H9 (cell line): ENCODE measurements around the gene SCGB3A2. TPM values are rescaled to one million over a fixed set of nuclear protein-coding genes. Genes with fewer than 3 reads are reported as not detected.

Source experiments
- DNase-seq: peaks from one replicate; pipeline ENCODE4 v3.0.0-alpha.2; 2017
- H2AFZ ChIP-seq: one replicate; pipeline ENCODE4 v1.6.1; 2013; ENCODE audit warnings: mild to moderate bottlenecking, low read length, control low read depth, moderate library complexity
- H2AK5ac ChIP-seq: 2 replicates; pipeline ENCODE4 v1.6.1; 2013; ENCODE audit warnings: low read length, control low read depth, mixed read lengths; ENCODE audit not compliant: insufficient read length
- H2BK120ac ChIP-seq: one replicate; pipeline ENCODE4 v1.6.1; 2013; ENCODE audit warnings: low read depth, mild to moderate bottlenecking, low read length, control low read depth, inconsistent platforms; ENCODE audit not compliant: poor library complexity, severe bottlenecking
- H2BK12ac ChIP-seq: 2 replicates; pipeline ENCODE4 v1.6.1; 2013; ENCODE audit warnings: low read length, control low read depth, mixed read lengths, low read depth; ENCODE audit not compliant: insufficient read length
- H2BK15ac ChIP-seq: 2 replicates; pipeline ENCODE4 v1.6.1; 2013; ENCODE audit warnings: low read depth, low read length, control low read depth
- H2BK20ac ChIP-seq: one replicate; pipeline ENCODE4 v1.6.1; 2013; ENCODE audit warnings: low read depth, mild to moderate bottlenecking, low read length, control low read depth, inconsistent platforms; ENCODE audit not compliant: poor library complexity, severe bottlenecking
- H2BK5ac ChIP-seq: 2 replicates; pipeline ENCODE4 v1.6.1; 2013; ENCODE audit warnings: low read length, control low read depth, mixed read lengths; ENCODE audit not compliant: insufficient read length
- H3K14ac ChIP-seq: 2 replicates; pipeline ENCODE4 v1.6.1; 2013; ENCODE audit warnings: low read length, control low read depth; ENCODE audit not compliant: insufficient read depth
- H3K18ac ChIP-seq: 2 replicates; pipeline ENCODE4 v1.6.1; 2013; ENCODE audit warnings: low read depth, mild to moderate bottlenecking, mixed read lengths, low read length, control low read depth; ENCODE audit not compliant: insufficient read length
- H3K23ac ChIP-seq: 2 replicates; pipeline ENCODE4 v1.6.1; 2013; ENCODE audit warnings: low read length, control low read depth, mixed read lengths, low read depth; ENCODE audit not compliant: insufficient read length
- H3K23me2 ChIP-seq: 2 replicates; pipeline ENCODE4 v1.6.1; 2013; ENCODE audit warnings: low read depth, mild to moderate bottlenecking, mixed read lengths, low read length, control low read depth; ENCODE audit not compliant: insufficient read length, poor library complexity, severe bottlenecking
- H3K27ac ChIP-seq: 2 replicates; pipeline ENCODE4 v1.5.1; 2013; ENCODE audit warnings: low read length, control low read depth, mixed read lengths, low read depth; ENCODE audit not compliant: insufficient read length
- H3K27me3 ChIP-seq: 2 replicates; pipeline ENCODE4 v1.6.1; 2013; ENCODE audit warnings: low read length, control low read depth, inconsistent platforms; ENCODE audit not compliant: insufficient read depth
- H3K4ac ChIP-seq: 2 replicates; pipeline ENCODE4 v1.6.1; 2013; ENCODE audit warnings: low read depth, mild to moderate bottlenecking, control low read depth, inconsistent platforms, low read length, moderate library complexity
- H3K4me1 ChIP-seq: 2 replicates; pipeline ENCODE4 v1.6.1; 2013; ENCODE audit warnings: low read length, control low read depth, inconsistent platforms; ENCODE audit not compliant: insufficient read depth
- H3K4me2 ChIP-seq: 2 replicates; pipeline ENCODE4 v1.6.1; 2013; ENCODE audit warnings: low read length, control low read depth, mixed read lengths; ENCODE audit not compliant: insufficient read length, insufficient read depth
- H3K56ac ChIP-seq: 2 replicates; pipeline ENCODE4 v1.6.1; 2013; ENCODE audit warnings: low read depth, mild to moderate bottlenecking, mixed read lengths, low read length, control low read depth; ENCODE audit not compliant: insufficient read length
- H3K79me1 ChIP-seq: 2 replicates; pipeline ENCODE4 v1.6.1; 2013; ENCODE audit warnings: low read depth, mild to moderate bottlenecking, moderate library complexity, low read length, control low read depth, inconsistent platforms; ENCODE audit not compliant: insufficient read depth, poor library complexity, severe bottlenecking
- H3K79me2 ChIP-seq: 2 replicates; pipeline ENCODE4 v1.6.1; 2013; ENCODE audit warnings: low read length, control low read depth, inconsistent platforms; ENCODE audit not compliant: insufficient read depth
- H3K9ac ChIP-seq: 2 replicates; pipeline ENCODE4 v1.6.1; 2013; ENCODE audit warnings: low read length, control low read depth, mixed read lengths; ENCODE audit not compliant: insufficient read length; ENCODE audit errors: extremely low read depth
- H3K9me3 ChIP-seq: one replicate; pipeline ENCODE4 v1.6.1; 2013; ENCODE audit warnings: low read depth, low read length, inconsistent platforms; ENCODE audit not compliant: control insufficient read depth
- H3T11ph ChIP-seq: one replicate; pipeline ENCODE4 v1.6.1; 2013; ENCODE audit warnings: mild to moderate bottlenecking, low read length, control low read depth, inconsistent platforms
- H4K20me1 ChIP-seq: one replicate; pipeline ENCODE4 v1.6.1; 2013; ENCODE audit not compliant: control insufficient read depth, insufficient read length, insufficient read depth
- H4K5ac ChIP-seq: 2 replicates; pipeline ENCODE4 v1.6.1; 2013; ENCODE audit warnings: low read depth, mild to moderate bottlenecking, mixed read lengths, low read length, control low read depth; ENCODE audit not compliant: insufficient read length
- H4K8ac ChIP-seq: replicated peaks from 2 replicates; pipeline ENCODE4 v1.6.1; 2013; ENCODE audit warnings: low read length, control low read depth, mixed read lengths, low read depth; ENCODE audit not compliant: insufficient read length
- H4K91ac ChIP-seq: 2 replicates; pipeline ENCODE4 v1.6.1; 2013; ENCODE audit warnings: low read depth, mild to moderate bottlenecking, moderate library complexity, mixed read lengths, low read length, control low read depth; ENCODE audit not compliant: insufficient read length
- H3K27ac Mint-ChIP-seq, 3 experiments: 2 replicates in 2 of 3; 3 replicates in 1 of 3; pipeline ENCODE4 v1.8.0; 2020 to 2021; ENCODE audit warnings: mixed read lengths in 3 of 3, mild to moderate bottlenecking in 1 of 3, moderate library complexity in 1 of 3
- H3K27me3 Mint-ChIP-seq: 2 replicates; pipeline ENCODE4 v1.8.0; 2021; ENCODE audit warnings: low read depth, mild to moderate bottlenecking, moderate library complexity, mixed read lengths
- H3K36me3 Mint-ChIP-seq, 3 experiments: 2 replicates in 2 of 3; 3 replicates in 1 of 3; pipeline ENCODE4 v1.8.0; 2020 to 2021; ENCODE audit warnings: low read depth in 3 of 3, mixed read lengths in 3 of 3; ENCODE audit not compliant: insufficient read depth in 1 of 3
- H3K4me1 Mint-ChIP-seq, 2 experiments: 2 replicates each; pipeline ENCODE4 v1.8.0; 2020; ENCODE audit warnings: mixed read lengths in 2 of 2
- H3K4me3 Mint-ChIP-seq, 2 experiments: 2 replicates in 1 of 2; 3 replicates in 1 of 2; pipeline ENCODE4 v1.8.0; 2020 to 2021; ENCODE audit warnings: mild to moderate bottlenecking in 2 of 2, mixed read lengths in 2 of 2, moderate library complexity in 1 of 2
- H3K9me3 Mint-ChIP-seq, 2 experiments: 2 replicates in 1 of 2; 3 replicates in 1 of 2; pipeline ENCODE4 v1.8.0; 2020; ENCODE audit warnings: mild to moderate bottlenecking in 2 of 2, mixed read lengths in 2 of 2, moderate library complexity in 1 of 2
- CTCF ChIP-seq: fragments of 200-600 bp; sonication (generic); conservative IDR thresholded peaks from 3 replicates; pipeline ENCODE4 v1.8.0; 2021; ENCODE audit warnings: antibody characterized with exemption, mild to moderate bottlenecking
- WGBS: extraction: QIAGEN DNeasy Blood & Tissue Kit; methylation state at CpG from one replicate; pipeline ENCODE4 v1.1.7; 2013; ENCODE audit warnings: missing lambda C conversion rate, low lambda C conversion rate, mixed read lengths; ENCODE audit not compliant: insufficient read length; ENCODE audit errors: extremely low coverage; 5-methylcytosine and 5-hydroxymethylcytosine counted together
- total RNA-seq: library from RNA; stranded (reverse); gene quantifications from 2 replicates; pipeline ENCODE4 v1.2.1, GENCODE V29; 2021

Gene SCGB3A2
- total RNA-seq, 1 experiment from 2014 or later, result 66.0 TPM

- H3K23ac ChIP-seq, result no peak overlapping the region
- no peak for TF ChIP-seq CTCF
- peaks cover 2 to 58% (median 25%) of the 10 kb centered on the region in 3 experiments; a peak in 6 of 7 replicates for H3K36me3 Mint-ChIP-seq
- peak overlapping the region; percentile 39 for H3K27ac ChIP-seq
- H3K27ac Mint-ChIP-seq, result peak overlapping the region in 2 of 3 experiments; percentile 14 to 36; a peak in 2 of 7 replicates
- H4K8ac ChIP-seq, result no peak overlapping the region
- H2BK5ac ChIP-seq, result no peak overlapping the region
- no peak overlapping the region for H2AFZ ChIP-seq
- H4K5ac ChIP-seq, result no peak overlapping the region
- H3T11ph ChIP-seq, result no peak overlapping the region
- no peak overlapping the region for H3K4me3 Mint-ChIP-seq
- no peaks in the 10 kb centered on the region for H3K23me2 ChIP-seq
- H3K4ac ChIP-seq, result no peak overlapping the region
- H3K27me3 Mint-ChIP-seq, result no peaks in the 10 kb centered on the region
- H3K18ac ChIP-seq, result no peak overlapping the region
- H3K79me2 ChIP-seq, result no peaks in the 10 kb centered on the region
- H3K14ac ChIP-seq, result no peak overlapping the region
- no peak overlapping the region for H3K4me2 ChIP-seq
- no peaks in the 10 kb centered on the region for H3K27me3 ChIP-seq
- H2BK15ac ChIP-seq, result no peak overlapping the region
- no CpG with 5 or more reads among the region's 3 CpGs for WGBS
- no peaks in the 10 kb centered on the region for H4K20me1 ChIP-seq
- peaks cover 39 to 91% of the 10 kb centered on the region in 2 experiments for H3K4me1 Mint-ChIP-seq
- no peaks in the 10 kb centered on the region for H3K79me1 ChIP-seq
- H3K9ac ChIP-seq, result no peak overlapping the region
- H3K9me3 ChIP-seq, result no peaks in the 10 kb centered on the region
- H2BK12ac ChIP-seq, result no peak overlapping the region
- peaks cover 14% of the 10 kb centered on the region; the same call in 1 of the 2 replicates for H3K4me1 ChIP-seq
- no peak for DNase-seq
- no peak overlapping the region for H3K56ac ChIP-seq
- H4K91ac ChIP-seq, result no peak overlapping the region
- H2BK20ac ChIP-seq, result no peak overlapping the region
- no peak overlapping the region for H2AK5ac ChIP-seq
- H3K9me3 Mint-ChIP-seq, result no peaks in the 10 kb centered on the region; a peak in 1 of 5 replicates
- H2BK120ac ChIP-seq, result no peak overlapping the region
Observed at GRCh38 chr5:147863454-147864158, 14.9 kb upstream of the SCGB3A2 start.
